Measurements from ENCODE around the gene FXYD3.
"Not testable (repeated sequence)": the region's sequence is repeated elsewhere in the genome, so short reads cannot be mapped to it uniquely, and the experiment has no call there.

The FXYD3 gene

DNA sequence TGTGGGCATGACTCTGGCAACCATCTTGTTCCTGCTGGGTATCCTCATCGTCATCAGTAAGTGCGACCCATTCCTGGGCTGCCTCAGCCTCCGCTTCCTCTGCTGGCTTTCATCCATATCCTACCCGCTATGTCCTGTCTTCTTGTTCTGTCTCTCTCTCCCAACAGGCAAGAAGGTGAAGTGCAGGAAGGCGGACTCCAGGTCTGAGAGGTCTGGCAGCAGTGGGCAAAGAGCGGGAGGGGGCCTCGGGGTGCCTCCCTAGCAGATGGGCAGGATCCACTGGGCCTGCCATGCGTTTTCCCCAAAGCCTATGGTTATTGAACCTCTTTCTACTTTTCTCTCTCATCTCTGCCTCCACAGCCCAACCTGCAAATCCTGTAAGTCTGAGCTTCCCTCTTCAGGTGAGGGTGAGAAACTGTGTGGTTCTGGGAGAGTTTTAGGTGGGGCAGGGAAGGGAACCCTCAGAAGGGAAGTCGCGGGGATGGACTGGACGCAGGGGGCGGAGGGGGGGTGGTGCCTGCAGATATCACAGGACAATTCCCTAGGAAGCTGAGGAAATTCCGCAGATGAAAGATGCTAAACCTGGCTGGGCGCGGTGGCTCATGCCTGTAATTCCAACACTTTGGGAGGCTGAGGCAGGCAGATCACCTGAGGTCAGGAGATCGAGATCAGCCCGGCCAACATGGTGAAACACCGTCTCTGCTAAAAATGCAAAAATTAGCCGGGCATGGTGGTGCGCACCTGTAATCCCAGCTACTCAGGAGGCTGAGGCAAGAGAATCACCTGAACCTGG is 35.8 kb downstream of the FXYD3 start:
- Histone ChIP-seq H3K9me3 (ENCODE audit: low read length) (no peaks in the 10 kb centered on the region), H3K9ac (ENCODE audit: low read length) (no peak overlapping the region), H3K36me3 (ENCODE audit: insufficient read depth, low read length) (no peaks in the 10 kb centered on the region), H3K27me3 (ENCODE audit: control insufficient read depth in 1 of 2, insufficient read depth in 2 of 2, low read length in 2 of 2) (peaks cover 2 to 36% of the 10 kb centered on the region in 2 donors), H3K4me3 (ENCODE audit: low read depth in 1 of 2, low read length in 2 of 2) (no peak overlapping the region), H3K27ac (ENCODE audit: low read depth, low read length) (no peak overlapping the region), H3K4me1 (ENCODE audit: insufficient read depth, low read length) (no peaks in the 10 kb centered on the region)

DNA sequence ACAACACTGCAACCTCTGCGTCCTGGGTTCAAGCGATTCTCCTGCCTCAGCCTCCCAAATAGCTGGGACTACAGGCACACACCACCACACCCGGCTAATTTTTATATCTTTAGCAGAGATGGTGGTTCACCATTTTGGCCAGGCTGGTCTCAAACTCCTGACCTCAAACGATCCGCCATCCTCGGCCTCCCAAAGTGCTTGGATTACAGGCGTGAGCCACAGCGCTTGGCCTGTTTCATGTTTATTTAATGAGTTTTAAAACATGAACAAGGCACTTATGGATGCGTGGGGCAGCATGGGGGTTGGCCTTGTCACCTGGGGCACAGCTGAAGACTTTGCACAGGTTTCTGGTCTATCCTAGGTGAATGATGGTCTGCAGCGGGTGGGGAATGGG is 37.5 kb downstream of the FXYD3 start:
- H3K9ac ChIP-seq (ENCODE audit: low read length); H3K36me3 ChIP-seq (ENCODE audit: insufficient read depth, low read length); H3K4me3 ChIP-seq (ENCODE audit: low read depth in 1 of 2, low read length in 2 of 2); H3K4me1 ChIP-seq (ENCODE audit: insufficient read depth, low read length); H3K27ac ChIP-seq (ENCODE audit: low read depth, low read length); H3K9me3 ChIP-seq (ENCODE audit: low read length): not testable (repeated sequence)
- peaks cover 4 to 40% of the 10 kb centered on the region in 2 donors for H3K27me3 ChIP-seq (ENCODE audit: control insufficient read depth in 1 of 2, insufficient read depth in 2 of 2, low read length in 2 of 2)

DNA sequence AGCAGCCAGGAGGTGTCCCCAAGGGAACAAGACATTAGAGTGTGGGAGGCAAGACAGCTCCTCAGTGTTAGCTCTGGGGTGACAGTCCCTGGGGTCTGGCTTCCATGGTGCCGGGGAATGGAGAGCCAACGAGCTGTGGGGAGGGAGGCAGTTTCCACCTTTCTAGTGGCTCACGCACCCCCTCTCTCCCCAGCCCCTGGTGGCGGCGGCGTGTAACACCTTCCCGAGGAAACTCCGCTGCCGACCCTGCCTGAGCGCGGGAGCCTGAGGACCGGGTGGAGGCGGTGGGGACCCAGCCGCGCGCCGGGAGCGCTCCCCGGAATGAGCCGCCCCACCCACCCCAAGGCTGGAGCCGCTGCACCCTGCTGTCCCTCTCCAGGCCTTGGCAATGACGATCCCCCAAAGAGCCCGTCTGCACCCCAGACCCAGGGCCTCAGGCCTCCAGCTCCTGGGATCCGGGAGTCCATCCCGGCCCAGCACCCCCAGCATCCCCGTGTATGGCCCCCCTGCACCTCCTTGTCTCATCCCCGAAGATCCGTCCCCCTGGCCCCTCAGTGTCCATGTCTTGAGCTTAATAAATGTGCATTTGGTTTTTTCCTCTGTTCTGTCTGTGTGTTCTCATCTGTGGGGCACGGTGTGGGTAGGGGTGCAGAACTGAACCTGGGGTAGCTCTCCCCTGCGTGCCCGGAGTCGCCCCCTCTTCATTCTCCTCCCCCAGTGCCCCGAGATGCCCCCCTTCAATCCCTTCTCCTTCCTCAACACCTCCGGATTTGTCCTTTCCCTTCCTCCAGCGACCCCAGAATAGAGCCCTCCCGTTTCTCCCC is 38.3 kb downstream of the FXYD3 start:
- Histone ChIP-seq H3K9ac (ENCODE audit: low read length) (no peak overlapping the region), H3K4me3 (ENCODE audit: low read depth in 1 of 2, low read length in 2 of 2) (peak overlapping the region; percentile 18 to 59), H3K4me1 (ENCODE audit: insufficient read depth, low read length) (no peaks in the 10 kb centered on the region), H3K36me3 (ENCODE audit: insufficient read depth, low read length) (peaks cover 6% of the 10 kb centered on the region), H3K9me3 (ENCODE audit: low read length) (no peaks in the 10 kb centered on the region), H3K27ac (ENCODE audit: low read depth, low read length) (no peak overlapping the region), H3K27me3 (ENCODE audit: control insufficient read depth in 1 of 2, insufficient read depth in 2 of 2, low read length in 2 of 2) (peaks cover 4 to 40% of the 10 kb centered on the region in 2 donors)

DNA sequence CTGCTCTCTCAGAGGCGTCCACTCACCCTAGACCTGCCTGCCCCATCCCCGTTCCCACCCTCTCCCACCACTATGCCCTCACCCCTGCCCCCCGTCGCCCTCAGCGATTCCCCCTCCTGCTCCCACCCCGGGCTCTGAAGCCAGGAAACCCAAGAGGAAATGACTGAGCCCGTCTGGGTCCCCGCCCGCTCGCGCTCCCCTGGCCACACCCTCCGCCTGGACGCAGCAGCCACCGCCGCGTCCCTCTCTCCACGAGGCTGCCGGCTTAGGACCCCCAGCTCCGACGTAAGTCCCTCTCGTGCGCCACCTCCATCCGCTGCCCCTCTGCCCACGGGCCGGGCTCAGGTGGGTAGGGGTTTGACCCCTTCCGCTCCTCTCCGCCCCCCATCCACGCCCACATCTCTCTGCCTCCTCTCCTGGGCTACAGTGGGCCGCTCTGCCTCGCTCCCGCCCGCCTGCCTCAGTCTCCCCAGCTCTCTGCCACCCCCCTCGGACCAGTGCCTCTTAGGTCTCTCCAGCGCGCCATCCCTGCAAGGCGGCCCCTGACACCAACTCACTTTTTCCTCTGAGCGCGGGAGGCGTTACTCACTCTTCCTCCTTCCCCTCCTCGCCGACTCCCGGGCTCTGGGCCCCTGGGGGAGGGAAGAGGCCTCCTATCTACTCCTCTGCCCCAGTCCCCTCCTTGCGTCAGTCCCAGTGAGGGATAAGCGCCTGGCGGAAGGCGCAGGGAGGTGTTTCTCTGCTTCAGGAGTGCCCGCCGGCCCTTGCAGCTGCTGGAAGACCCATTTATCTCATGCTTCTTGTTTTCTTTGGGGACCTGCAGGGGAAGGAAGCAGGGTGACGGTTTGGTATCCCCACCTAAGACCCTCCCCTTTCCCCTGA is 39.1 kb downstream of the FXYD3 start, which contains the start of gene FXYD5:
TSS of gene FXYD5 (plus strand) at position 211 of the 882 bp plus-strand sequence. CDS start 816 bp downstream, outside the sequence.
- Histone ChIP-seq H3K9ac (ENCODE audit: low read length) (no peak within 1 kb of the TSS), H3K4me3 (ENCODE audit: low read depth in 1 of 2, low read length in 2 of 2) (peak within 1 kb of the TSS; percentile 53 to 59), H3K36me3 (ENCODE audit: insufficient read depth, low read length) (peaks cover 6% of the 10 kb centered on the region), H3K27ac (ENCODE audit: low read depth, low read length) (peak within 1 kb of the TSS; percentile 1), H3K9me3 (ENCODE audit: low read length) (no peaks in the 10 kb centered on the region), H3K4me1 (ENCODE audit: insufficient read depth, low read length) (no peaks in the 10 kb centered on the region), H3K27me3 (ENCODE audit: control insufficient read depth in 1 of 2, insufficient read depth in 2 of 2, low read length in 2 of 2) (peaks cover 4 to 40% of the 10 kb centered on the region in 2 donors)

DNA sequence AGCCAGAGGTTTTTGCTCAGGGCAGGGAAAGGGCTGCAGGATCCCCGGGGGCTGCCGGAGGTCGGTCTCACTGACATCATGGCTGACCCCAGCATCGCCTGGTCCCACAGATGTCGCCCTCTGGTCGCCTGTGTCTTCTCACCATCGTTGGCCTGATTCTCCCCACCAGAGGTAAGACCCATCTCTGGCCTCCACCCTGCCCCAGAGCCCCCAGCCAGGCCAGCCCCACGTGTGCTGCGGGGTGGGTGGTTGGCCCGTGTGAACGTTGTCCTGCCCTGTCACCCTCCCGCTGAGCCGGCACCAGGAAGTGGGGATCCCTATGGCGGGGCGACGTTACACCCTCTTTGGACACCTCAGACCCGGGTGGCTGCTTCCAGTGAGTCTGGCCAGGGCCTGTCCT is 39.8 kb downstream of the FXYD3 start:
- no peaks in the 10 kb centered on the region for H3K4me1 ChIP-seq (ENCODE audit: insufficient read depth, low read length)
- H3K9me3 ChIP-seq (ENCODE audit: low read length): no peaks in the 10 kb centered on the region
- peaks cover 4 to 40% of the 10 kb centered on the region in 2 donors for H3K27me3 ChIP-seq (ENCODE audit: control insufficient read depth in 1 of 2, insufficient read depth in 2 of 2, low read length in 2 of 2)
- H3K9ac ChIP-seq (ENCODE audit: low read length): no peak overlapping the region
- H3K27ac ChIP-seq (ENCODE audit: low read depth, low read length): no peak overlapping the region
- H3K36me3 ChIP-seq (ENCODE audit: insufficient read depth, low read length): peaks cover 6% of the 10 kb centered on the region
- H3K4me3 ChIP-seq (ENCODE audit: low read depth in 1 of 2, low read length in 2 of 2): peak overlapping the region; percentile 53 to 59

DNA sequence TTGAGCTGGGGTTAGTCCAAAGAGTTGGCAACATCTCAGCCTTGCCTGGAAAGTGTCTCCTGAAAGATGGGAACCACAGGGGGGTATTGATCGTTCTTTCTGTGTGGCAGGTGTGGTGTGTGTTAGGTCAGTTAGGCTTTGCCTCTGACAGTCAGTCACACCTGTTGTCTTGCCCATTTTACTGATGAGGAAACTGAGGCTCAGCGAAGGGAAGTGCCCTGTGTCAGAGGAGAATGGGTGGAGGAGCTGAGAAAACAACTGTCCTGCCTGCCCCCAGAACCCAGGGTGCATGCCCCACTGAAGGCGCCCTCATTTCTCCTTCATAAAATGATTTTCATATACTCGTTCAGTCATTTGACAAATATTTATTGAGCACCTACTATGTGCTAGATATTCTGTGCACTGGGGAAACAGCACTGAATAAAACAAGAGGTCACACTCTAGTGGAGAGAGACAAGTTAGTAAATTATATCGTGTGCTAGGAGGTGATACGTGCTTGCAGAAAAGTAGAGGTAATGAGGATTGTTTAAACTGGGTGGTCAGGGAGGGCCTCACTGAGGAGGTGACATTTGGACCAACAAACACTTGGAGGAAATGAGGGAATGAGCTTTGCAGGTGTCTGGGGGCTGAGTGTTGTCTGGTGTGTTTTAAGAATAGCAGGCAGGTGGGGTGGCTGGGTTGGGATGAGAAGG is 40.5 kb downstream of the FXYD3 start:
- Histone ChIP-seq H3K27ac (ENCODE audit: low read depth, low read length) (no peak overlapping the region), H3K36me3 (ENCODE audit: insufficient read depth, low read length) (peaks cover 6% of the 10 kb centered on the region), H3K4me3 (ENCODE audit: low read depth in 1 of 2, low read length in 2 of 2) (peak overlapping the region in 1 of 2 donors; percentile 59), H3K27me3 (ENCODE audit: control insufficient read depth in 1 of 2, insufficient read depth in 2 of 2, low read length in 2 of 2) (peaks cover 4 to 39% of the 10 kb centered on the region in 2 donors), H3K4me1 (ENCODE audit: insufficient read depth, low read length) (no peaks in the 10 kb centered on the region), H3K9me3 (ENCODE audit: low read length) (no peaks in the 10 kb centered on the region), H3K9ac (ENCODE audit: low read length) (no peak overlapping the region)

DNA sequence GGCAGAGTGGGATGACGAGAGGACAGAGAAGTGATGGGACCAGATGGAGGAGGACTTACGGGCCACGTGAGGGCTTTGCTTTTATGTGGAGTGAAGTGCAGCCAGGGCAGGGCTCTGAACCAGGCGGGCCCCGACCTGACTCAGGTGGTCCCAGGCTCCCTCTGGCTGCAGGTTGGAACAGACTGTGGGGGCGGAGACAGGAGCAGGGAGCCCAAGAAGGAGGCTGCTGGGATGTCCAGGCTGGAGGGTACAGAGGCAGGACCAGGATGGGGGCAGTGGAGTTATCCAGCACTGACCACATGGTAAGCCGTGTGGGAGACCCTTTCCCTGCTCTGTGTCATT is 41.0 kb downstream of the FXYD3 start:
- Histone ChIP-seq H3K27ac (ENCODE audit: low read depth, low read length) (no peak overlapping the region), H3K9me3 (ENCODE audit: low read length) (no peaks in the 10 kb centered on the region), H3K4me3 (ENCODE audit: low read depth in 1 of 2, low read length in 2 of 2) (no peak overlapping the region), H3K4me1 (ENCODE audit: insufficient read depth, low read length) (no peaks in the 10 kb centered on the region), H3K9ac (ENCODE audit: low read length) (no peak overlapping the region), H3K27me3 (ENCODE audit: control insufficient read depth in 1 of 2, insufficient read depth in 2 of 2, low read length in 2 of 2) (peaks cover 4 to 34% of the 10 kb centered on the region in 2 donors), H3K36me3 (ENCODE audit: insufficient read depth, low read length) (peaks cover 6% of the 10 kb centered on the region)

DNA sequence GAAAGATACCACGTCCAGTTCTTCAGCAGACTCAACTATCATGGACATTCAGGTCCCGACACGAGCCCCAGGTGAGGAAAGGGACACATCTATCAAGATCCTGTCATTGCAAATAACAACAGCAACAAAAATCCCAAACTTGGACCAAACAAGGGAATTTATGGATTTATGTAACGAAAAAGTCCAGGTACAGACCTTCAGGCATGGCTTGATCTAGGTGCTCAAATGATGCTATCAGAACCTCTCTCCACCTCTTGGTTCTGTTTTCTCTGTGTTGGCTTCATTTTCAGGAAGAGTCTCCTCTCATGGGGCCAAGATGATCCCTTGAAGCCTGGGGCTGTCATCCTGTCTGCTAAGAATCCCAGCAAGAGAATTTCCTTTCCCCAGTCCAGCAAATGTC is 41.8 kb downstream of the FXYD3 start:
- Histone ChIP-seq H3K9me3 (ENCODE audit: low read length) (no peaks in the 10 kb centered on the region), H3K27me3 (ENCODE audit: control insufficient read depth in 1 of 2, insufficient read depth in 2 of 2, low read length in 2 of 2) (peaks cover 4 to 34% of the 10 kb centered on the region in 2 donors), H3K36me3 (ENCODE audit: insufficient read depth, low read length) (peaks cover 6% of the 10 kb centered on the region), H3K4me1 (ENCODE audit: insufficient read depth, low read length) (no peaks in the 10 kb centered on the region), H3K4me3 (ENCODE audit: low read depth in 1 of 2, low read length in 2 of 2) (no peak overlapping the region), H3K9ac (ENCODE audit: low read length) (no peak overlapping the region), H3K27ac (ENCODE audit: low read depth, low read length) (no peak overlapping the region)

DNA sequence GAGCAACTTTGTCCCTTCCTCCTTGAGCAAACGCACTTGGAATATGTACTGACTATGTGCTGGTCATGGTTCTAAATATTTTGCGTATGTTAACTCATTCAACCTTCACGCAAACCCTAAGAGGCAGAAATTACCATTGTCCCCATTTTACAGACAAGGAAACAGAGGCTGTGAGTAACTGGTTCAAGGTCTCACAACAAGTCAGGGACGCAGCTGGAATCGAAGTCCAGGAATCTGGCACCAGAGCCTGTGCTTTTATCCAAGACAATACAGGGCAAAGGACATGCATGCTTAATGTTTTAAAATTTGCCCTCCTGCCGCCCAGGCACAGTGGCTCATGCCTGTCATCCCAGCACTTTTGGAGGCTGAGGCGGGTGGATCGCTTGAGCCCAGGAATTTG is 44.0 kb downstream of the FXYD3 start:
- Histone ChIP-seq H3K4me1 (ENCODE audit: insufficient read depth, low read length) (no peaks in the 10 kb centered on the region), H3K27ac (ENCODE audit: low read depth, low read length) (no peak overlapping the region), H3K36me3 (ENCODE audit: insufficient read depth, low read length) (peaks cover 17% of the 10 kb centered on the region), H3K9me3 (ENCODE audit: low read length) (peaks cover 3% of the 10 kb centered on the region), H3K9ac (ENCODE audit: low read length) (no peak overlapping the region), H3K27me3 (ENCODE audit: control insufficient read depth in 1 of 2, insufficient read depth in 2 of 2, low read length in 2 of 2) (peaks cover 4 to 17% of the 10 kb centered on the region in 2 donors), H3K4me3 (ENCODE audit: low read depth in 1 of 2, low read length in 2 of 2) (no peak overlapping the region)

DNA sequence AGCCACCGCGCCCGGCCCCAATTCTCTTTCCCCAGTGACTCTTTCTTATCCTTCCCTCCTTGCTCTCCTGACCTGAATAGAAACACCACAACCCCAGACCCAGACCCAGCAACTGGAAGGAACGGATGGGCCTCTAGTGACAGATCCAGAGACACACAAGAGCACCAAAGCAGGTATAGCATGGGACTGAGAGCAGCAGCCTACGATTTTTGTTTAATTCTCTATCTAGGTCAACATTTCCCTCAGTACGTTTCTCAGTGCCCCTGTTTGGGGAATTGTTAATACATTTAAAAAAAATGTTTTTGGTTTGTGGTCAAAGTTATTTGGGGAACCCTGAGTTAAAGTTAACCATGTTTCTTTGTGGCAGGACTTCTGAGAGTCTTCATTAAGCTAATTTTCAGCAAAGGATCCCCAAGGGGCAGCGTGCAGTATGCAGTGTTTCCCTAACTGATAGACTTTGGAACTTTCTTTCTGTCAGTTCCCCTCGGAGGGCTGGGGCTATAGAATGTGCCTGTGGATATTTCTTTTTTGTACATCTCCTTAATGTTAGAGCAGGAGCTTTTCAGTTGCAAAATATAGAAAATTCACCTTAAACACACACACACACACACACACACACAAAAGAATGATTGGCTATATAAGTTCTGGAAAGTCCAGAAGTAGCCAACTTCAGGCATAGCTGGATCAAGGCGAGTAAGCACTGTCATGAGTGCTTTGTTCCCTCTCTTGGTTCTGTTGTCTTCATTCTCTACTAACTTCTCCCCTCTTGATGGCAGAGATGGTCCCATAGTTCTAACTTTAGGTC is 45.2 kb downstream of the FXYD3 start:
- peaks cover 3% of the 10 kb centered on the region for H3K9me3 ChIP-seq (ENCODE audit: low read length)
- no peak overlapping the region for H3K4me3 ChIP-seq (ENCODE audit: low read depth in 1 of 2, low read length in 2 of 2)
- no peak overlapping the region for H3K27ac ChIP-seq (ENCODE audit: low read depth, low read length)
- no peak overlapping the region for H3K9ac ChIP-seq (ENCODE audit: low read length)
- peaks cover 17% of the 10 kb centered on the region for H3K36me3 ChIP-seq (ENCODE audit: insufficient read depth, low read length)
- H3K4me1 ChIP-seq (ENCODE audit: insufficient read depth, low read length): no peaks in the 10 kb centered on the region
- peaks cover 4 to 5% of the 10 kb centered on the region in 2 donors for H3K27me3 ChIP-seq (ENCODE audit: control insufficient read depth in 1 of 2, insufficient read depth in 2 of 2, low read length in 2 of 2)

Data from muscle layer of colon (tissue), 2 donors.